Measurements from ENCODE around the gene KCNQ1. TPM values are rescaled to one million over a fixed set of nuclear protein-coding genes. Genes with fewer than 3 reads are reported as not detected.

Gene KCNQ1
- total and polyA plus RNA-seq, 2 of the 13 experiments (the other 11 are each of a cell fraction or from before 2014, with no cell fraction given) = 0.02 to 0.08 TPM

DNA sequence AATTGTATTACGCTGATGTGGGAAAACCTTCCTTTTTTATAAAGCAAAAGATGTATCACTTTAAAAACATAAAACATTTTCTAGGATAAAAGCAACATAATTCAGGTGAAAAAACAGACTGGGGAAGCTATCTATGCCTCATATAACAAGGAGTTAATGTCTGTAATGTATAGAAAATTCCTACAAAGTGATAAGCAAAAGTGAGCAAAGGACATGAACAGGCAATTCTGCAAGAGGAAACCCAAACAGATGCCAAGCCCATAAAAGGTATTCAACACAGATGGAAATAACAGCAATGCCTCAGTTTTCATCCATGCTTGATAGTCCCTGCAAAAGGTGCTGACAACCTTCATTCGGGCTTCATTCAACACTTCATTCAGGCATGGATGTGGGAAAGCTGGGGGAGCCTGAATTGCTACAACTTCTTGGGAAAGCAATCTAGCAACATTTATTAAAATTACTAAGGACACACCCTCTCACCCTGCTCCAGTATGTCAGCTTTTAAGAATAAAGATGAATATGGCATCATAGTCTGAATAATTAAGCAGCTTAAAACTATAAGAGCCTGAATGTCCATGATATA, 215.6 kb downstream of the KCNQ1 start (continued):
- TF ChIP-seq, protein P1, sequence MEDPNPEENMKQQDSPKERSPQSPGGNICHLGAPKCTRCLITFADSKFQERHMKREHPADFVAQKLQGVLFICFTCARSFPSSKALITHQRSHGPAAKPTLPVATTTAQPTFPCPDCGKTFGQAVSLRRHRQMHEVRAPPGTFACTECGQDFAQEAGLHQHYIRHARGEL (CRISPR knock-in tag; IDR thresholded peaks at IDR 0.05) = no peak
- TF ChIP-seq RAD21 (CRISPR knock-in tag; IDR thresholded peaks at IDR 0.05) = no peak
- TF ChIP-seq TARDBP (CRISPR knock-in tag; IDR thresholded peaks at IDR 0.05) = no peak
- no peak for TF ChIP-seq SKI (IDR thresholded peaks at IDR 0.05; ENCODE audit: partially characterized antibody)
- no peak for TF ChIP-seq ZNF160 (CRISPR knock-in tag; IDR thresholded peaks at IDR 0.05)
- TF ChIP-seq CENPX (CRISPR knock-in tag; IDR thresholded peaks at IDR 0.05) = no peak
- peak; percentile 25 for TF ChIP-seq AGO1 (IDR thresholded peaks at IDR 0.05; ENCODE audit: low read depth, low read length, poor library complexity, severe bottlenecking)
- TF ChIP-seq WIZ (CRISPR knock-in tag; IDR thresholded peaks at IDR 0.05) = no peak
- no peak for TF ChIP-seq SNAPC2 (CRISPR knock-in tag; IDR thresholded peaks at IDR 0.05)
- no peak for TF ChIP-seq ZNF678 (CRISPR knock-in tag; IDR thresholded peaks at IDR 0.05)
- TF ChIP-seq NR2F2 (IDR thresholded peaks at IDR 0.05; ENCODE audit: borderline replicate concordance, low read depth) = no peak
- TF ChIP-seq, protein P2, sequence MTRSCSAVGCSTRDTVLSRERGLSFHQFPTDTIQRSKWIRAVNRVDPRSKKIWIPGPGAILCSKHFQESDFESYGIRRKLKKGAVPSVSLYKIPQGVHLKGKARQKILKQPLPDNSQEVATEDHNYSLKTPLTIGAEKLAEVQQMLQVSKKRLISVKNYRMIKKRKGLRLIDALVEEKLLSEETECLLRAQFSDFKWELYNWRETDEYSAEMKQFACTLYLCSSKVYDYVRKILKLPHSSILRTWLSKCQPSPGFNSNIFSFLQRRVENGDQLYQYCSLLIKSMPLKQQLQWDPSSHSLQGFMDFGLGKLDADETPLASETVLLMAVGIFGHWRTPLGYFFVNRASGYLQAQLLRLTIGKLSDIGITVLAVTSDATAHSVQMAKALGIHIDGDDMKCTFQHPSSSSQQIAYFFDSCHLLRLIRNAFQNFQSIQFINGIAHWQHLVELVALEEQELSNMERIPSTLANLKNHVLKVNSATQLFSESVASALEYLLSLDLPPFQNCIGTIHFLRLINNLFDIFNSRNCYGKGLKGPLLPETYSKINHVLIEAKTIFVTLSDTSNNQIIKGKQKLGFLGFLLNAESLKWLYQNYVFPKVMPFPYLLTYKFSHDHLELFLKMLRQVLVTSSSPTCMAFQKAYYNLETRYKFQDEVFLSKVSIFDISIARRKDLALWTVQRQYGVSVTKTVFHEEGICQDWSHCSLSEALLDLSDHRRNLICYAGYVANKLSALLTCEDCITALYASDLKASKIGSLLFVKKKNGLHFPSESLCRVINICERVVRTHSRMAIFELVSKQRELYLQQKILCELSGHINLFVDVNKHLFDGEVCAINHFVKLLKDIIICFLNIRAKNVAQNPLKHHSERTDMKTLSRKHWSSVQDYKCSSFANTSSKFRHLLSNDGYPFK (CRISPR knock-in tag; IDR thresholded peaks at IDR 0.05; ENCODE audit: borderline replicate concordance) = no peak
- TF ChIP-seq CC2D1A (CRISPR knock-in tag; IDR thresholded peaks at IDR 0.05) = no peak
- TF ChIP-seq, protein P3, sequence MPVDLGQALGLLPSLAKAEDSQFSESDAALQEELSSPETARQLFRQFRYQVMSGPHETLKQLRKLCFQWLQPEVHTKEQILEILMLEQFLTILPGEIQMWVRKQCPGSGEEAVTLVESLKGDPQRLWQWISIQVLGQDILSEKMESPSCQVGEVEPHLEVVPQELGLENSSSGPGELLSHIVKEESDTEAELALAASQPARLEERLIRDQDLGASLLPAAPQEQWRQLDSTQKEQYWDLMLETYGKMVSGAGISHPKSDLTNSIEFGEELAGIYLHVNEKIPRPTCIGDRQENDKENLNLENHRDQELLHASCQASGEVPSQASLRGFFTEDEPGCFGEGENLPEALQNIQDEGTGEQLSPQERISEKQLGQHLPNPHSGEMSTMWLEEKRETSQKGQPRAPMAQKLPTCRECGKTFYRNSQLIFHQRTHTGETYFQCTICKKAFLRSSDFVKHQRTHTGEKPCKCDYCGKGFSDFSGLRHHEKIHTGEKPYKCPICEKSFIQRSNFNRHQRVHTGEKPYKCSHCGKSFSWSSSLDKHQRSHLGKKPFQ (CRISPR knock-in tag; IDR thresholded peaks at IDR 0.05; ENCODE audit: insufficient replicate concordance) = no peak
- TF ChIP-seq NBN (conservative IDR thresholded peaks at IDR 0.05) = no peak
- peak; percentile 38 for TF ChIP-seq AGO2 (optimal IDR thresholded peaks at IDR 0.05; ENCODE audit: low read depth, low read length)
- TF ChIP-seq ZNF329 (CRISPR knock-in tag; IDR thresholded peaks at IDR 0.05; ENCODE audit: low read depth) = no peak
- TF ChIP-seq ZNF614 (CRISPR knock-in tag; IDR thresholded peaks at IDR 0.05; ENCODE audit: borderline replicate concordance) = no peak
- TF ChIP-seq KLF15 (CRISPR knock-in tag; IDR thresholded peaks at IDR 0.05; ENCODE audit: borderline replicate concordance) = no peak
- TF ChIP-seq, protein P4, sequence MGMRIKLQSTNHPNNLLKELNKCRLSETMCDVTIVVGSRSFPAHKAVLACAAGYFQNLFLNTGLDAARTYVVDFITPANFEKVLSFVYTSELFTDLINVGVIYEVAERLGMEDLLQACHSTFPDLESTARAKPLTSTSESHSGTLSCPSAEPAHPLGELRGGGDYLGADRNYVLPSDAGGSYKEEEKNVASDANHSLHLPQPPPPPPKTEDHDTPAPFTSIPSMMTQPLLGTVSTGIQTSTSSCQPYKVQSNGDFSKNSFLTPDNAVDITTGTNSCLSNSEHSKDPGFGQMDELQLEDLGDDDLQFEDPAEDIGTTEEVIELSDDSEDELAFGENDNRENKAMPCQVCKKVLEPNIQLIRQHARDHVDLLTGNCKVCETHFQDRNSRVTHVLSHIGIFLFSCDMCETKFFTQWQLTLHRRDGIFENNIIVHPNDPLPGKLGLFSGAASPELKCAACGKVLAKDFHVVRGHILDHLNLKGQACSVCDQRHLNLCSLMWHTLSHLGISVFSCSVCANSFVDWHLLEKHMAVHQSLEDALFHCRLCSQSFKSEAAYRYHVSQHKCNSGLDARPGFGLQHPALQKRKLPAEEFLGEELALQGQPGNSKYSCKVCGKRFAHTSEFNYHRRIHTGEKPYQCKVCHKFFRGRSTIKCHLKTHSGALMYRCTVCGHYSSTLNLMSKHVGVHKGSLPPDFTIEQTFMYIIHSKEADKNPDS (CRISPR knock-in tag; IDR thresholded peaks at IDR 0.05) = no peak
- TF ChIP-seq, protein P5, sequence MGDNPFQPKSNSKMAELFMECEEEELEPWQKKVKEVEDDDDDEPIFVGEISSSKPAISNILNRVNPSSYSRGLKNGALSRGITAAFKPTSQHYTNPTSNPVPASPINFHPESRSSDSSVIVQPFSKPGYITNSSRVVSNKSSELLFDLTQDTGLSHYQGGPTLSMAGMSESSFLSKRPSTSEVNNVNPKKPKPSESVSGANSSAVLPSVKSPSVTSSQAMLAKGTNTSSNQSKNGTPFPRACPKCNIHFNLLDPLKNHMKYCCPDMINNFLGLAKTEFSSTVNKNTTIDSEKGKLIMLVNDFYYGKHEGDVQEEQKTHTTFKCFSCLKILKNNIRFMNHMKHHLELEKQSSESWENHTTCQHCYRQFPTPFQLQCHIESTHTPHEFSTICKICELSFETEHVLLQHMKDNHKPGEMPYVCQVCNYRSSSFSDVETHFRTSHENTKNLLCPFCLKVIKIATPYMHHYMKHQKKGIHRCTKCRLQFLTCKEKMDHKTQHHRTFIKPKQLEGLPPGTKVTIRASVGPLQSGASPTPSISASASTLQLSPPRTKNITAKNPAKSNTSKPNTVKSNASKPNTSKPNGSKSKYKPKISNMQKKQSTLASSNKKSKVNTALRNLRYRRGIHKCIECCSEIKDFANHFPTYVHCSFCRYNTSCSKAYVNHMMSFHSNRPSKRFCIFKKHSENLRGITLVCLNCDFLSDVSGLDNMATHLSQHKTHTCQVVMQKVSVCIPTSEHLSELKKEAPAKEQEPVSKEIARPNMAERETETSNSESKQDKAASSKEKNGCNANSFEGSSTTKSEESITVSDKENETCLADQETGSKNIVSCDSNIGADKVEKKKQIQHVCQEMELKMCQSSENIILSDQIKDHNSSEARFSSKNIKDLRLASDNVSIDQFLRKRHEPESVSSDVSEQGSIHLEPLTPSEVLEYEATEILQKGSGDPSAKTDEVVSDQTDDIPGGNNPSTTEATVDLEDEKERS (CRISPR knock-in tag; IDR thresholded peaks at IDR 0.05) = no peak

All from HepG2 (cell line).